Measurements from ENCODE around the gene LIPT2. TPM values are rescaled to one million over a fixed set of nuclear protein-coding genes. Genes with fewer than 3 reads are reported as not detected.

The LIPT2 gene
- total and polyA plus RNA-seq, 3 donors from 2014 or later: 25.0 to 43.1 (median 32.6) TPM

DNA sequence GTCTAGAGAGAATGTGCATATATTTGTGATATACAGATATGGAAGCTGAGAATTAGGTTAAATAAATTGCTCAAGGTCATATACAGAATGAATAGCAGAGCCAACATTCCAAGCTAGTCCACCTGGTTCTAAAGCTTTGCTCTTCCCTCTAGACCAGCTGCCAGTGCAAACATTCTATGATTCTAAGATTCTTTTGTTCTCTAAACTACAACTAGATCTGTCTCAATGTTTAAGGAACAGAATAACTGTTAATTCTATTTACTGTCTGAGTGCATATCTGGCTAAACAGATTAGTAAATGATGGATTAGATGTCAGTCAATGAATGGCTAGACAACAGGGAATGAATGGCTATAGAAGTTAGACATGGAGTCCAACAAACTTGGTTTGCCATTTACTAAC, 45.8 kb downstream of the LIPT2 start:
- intact Hi-C loops (cut with DNase I; ENCODE audit: low total_unique reads): loop anchor here (10.0 kb wide), 1 partner anchor 193 kb away; no protein-coding TSS in a partner anchor
- Histone ChIP-seq H3K4me3 (no peak overlapping the region), H3K4me1 (no peaks in the 10 kb centered on the region), H3K27me3 (no peaks in the 10 kb centered on the region), H3K36me3 (ENCODE audit: low read depth, missing control alignments) (no peaks in the 10 kb centered on the region), H3K27ac (no peak overlapping the region), H3K9me3 (no peaks in the 10 kb centered on the region)
- DNase-seq: no peak
- no peak for TF ChIP-seq POLR2A (IDR thresholded peaks at IDR 0.05)
- TF ChIP-seq, protein P1, sequence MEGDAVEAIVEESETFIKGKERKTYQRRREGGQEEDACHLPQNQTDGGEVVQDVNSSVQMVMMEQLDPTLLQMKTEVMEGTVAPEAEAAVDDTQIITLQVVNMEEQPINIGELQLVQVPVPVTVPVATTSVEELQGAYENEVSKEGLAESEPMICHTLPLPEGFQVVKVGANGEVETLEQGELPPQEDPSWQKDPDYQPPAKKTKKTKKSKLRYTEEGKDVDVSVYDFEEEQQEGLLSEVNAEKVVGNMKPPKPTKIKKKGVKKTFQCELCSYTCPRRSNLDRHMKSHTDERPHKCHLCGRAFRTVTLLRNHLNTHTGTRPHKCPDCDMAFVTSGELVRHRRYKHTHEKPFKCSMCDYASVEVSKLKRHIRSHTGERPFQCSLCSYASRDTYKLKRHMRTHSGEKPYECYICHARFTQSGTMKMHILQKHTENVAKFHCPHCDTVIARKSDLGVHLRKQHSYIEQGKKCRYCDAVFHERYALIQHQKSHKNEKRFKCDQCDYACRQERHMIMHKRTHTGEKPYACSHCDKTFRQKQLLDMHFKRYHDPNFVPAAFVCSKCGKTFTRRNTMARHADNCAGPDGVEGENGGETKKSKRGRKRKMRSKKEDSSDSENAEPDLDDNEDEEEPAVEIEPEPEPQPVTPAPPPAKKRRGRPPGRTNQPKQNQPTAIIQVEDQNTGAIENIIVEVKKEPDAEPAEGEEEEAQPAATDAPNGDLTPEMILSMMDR (IDR thresholded peaks at IDR 0.05): no peak

DNA sequence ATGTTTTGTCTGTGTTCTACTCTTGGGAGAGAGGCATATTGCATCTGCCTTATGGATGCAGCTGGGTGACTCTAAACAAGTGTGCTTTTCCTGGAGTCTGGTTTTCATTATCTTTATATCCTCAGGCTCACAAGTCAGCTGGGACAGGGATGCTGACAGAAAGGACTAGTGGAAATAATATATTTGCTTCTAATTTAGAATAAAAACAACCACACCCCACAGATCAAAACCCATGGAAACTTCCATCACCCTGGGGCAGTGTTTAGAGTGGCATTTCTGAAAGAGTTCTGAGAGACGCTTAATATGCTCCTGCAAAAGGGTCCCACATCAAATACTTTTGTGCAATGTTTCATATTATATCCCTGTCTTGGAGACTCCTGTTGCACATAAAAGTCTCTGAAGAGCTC, 47.0 kb downstream of the LIPT2 start:
- Histone ChIP-seq H3K36me3 (ENCODE audit: low read depth, missing control alignments) (no peaks in the 10 kb centered on the region), H3K4me3 (no peak overlapping the region), H3K9me3 (no peaks in the 10 kb centered on the region), H3K27ac (no peak overlapping the region), H3K27me3 (no peaks in the 10 kb centered on the region), H3K4me1 (no peaks in the 10 kb centered on the region)
- intact Hi-C loops (cut with DNase I; ENCODE audit: low total_unique reads): loop anchor here (10.0 kb wide), 1 partner anchor 192 kb away; no protein-coding TSS in a partner anchor
- DNase-seq: no peak
- TF ChIP-seq, protein P1 (IDR thresholded peaks at IDR 0.05): no peak
- TF ChIP-seq POLR2A (IDR thresholded peaks at IDR 0.05): no peak
- WGBS, 2 donors: 95 to 97% methylated on average over 1 of the region's 1 CpG

DNA sequence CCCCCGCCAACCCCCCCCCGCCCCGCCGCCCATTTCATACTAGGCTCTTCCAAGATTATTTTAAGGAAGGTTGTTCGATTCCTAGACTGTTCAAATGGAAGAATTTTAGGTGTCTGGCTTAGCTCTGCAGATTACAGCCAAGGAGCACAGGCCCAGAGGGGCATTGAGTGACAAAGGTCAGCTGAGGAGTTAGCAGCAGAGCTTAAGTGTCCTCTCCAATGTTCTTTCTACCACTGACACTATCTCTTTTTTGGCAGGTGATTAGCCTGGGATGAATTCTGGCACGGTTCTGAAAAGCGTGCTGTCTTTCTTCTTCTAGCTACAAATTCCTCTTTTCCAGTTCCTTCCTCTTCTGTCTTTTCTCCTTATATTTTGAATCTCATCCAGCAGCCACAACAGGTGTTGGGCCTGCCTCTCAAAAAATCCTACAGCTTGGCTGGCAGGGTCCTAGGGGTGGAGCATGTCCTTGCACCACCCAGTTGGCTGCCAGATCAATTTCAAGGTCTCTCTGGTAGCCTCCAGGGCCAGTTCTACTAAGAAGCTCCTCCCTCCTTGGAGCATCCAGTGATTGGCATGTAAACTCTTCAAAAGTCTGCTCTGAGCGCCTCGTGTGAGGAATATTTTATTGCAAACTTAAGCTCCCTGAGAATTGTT, 49.2 kb downstream of the LIPT2 start:
- TF ChIP-seq POLR2A (IDR thresholded peaks at IDR 0.05): no peak
- no peaks in the 10 kb centered on the region for H3K4me1 ChIP-seq
- H3K27ac ChIP-seq: no peak overlapping the region
- WGBS, 2 donors: 53 to 55% methylated on average over 9 of the region's 9 CpGs
- H3K4me3 ChIP-seq: no peak overlapping the region
- H3K27me3 ChIP-seq: no peaks in the 10 kb centered on the region
- H3K9me3 ChIP-seq: no peaks in the 10 kb centered on the region
- no peak for DNase-seq
- intact Hi-C loops (cut with DNase I; ENCODE audit: low total_unique reads): loop anchor here (10.0 kb wide), 1 partner anchor 189 kb away; no protein-coding TSS in a partner anchor
- no peaks in the 10 kb centered on the region for H3K36me3 ChIP-seq (ENCODE audit: low read depth, missing control alignments)

DNA sequence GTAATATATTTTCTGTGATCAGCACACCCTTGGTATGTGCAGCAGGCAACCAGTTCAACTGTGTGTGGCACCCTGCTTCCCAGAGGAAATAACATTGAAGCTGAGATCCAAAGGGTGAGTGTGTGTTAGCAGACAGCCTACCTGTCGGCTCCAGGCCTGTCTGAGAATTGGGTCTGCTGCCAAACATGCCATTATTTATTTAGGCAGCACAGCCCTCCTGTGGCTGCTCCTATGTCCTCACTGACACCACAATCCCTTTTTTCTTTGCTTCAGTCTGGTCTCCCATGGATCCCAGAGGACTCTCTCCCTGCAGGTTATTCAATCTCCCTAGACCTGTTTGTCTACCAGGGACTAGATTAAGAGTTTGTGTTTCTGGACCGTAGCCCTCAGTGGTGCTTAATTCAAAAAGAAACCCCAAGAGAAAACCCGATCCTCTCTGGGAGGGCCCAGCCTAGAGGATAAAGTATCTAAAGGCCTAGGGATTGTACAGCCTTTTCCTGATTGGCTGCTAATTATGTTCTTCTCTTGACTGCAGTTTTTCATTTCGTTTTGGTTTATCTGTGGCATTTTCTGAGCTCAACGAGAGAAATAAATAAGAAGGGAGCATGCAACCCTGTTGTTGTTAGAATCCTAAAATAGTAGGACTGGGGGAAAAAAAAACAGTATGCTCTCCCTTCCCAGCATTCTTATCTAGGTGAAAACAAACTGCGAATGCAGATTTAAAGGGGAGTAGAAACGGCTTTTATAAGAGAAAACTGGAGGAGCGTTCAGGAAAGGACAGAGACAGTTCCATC, 50.3 kb downstream of the LIPT2 start:
- Histone ChIP-seq H3K27ac (no peak overlapping the region), H3K36me3 (ENCODE audit: low read depth, missing control alignments) (no peaks in the 10 kb centered on the region), H3K9me3 (no peaks in the 10 kb centered on the region), H3K4me1 (no peaks in the 10 kb centered on the region), H3K27me3 (no peaks in the 10 kb centered on the region), H3K4me3 (no peak overlapping the region)
- no peak for DNase-seq
- TF ChIP-seq, protein P1 (IDR thresholded peaks at IDR 0.05): no peak
- no peak for TF ChIP-seq POLR2A (IDR thresholded peaks at IDR 0.05)
- intact Hi-C loops (cut with DNase I; ENCODE audit: low total_unique reads): loop anchor here (10.0 kb wide), 1 partner anchor 188 kb away; no protein-coding TSS in a partner anchor
- WGBS, 2 donors: 24% methylated on average over 8 of the region's 8 CpGs

DNA sequence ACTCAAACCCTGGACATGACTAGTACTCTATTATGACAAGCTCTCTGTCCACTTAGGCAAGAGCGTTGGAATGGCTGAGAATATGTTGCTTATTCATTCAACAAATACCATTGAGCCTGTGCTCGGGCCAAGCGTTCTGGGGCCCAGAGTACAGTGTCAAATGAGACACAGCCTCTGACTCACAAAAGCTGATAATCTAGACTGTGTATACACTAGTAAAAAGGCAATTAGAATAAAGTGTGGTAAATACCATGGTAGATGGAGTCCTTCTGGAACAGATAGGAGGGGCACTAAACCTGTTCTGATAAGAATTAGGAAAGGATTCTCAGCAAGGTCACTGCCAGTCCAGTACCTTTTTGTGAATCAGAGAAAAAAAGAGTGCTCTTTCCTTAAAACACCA, 50.9 kb downstream of the LIPT2 start:
- WGBS, 2 donors: 87% methylated on average over 3 of the region's 3 CpGs
- Histone ChIP-seq H3K36me3 (ENCODE audit: low read depth, missing control alignments) (no peaks in the 10 kb centered on the region), H3K9me3 (no peaks in the 10 kb centered on the region), H3K4me1 (no peaks in the 10 kb centered on the region), H3K4me3 (no peak overlapping the region), H3K27me3 (no peaks in the 10 kb centered on the region), H3K27ac (no peak overlapping the region)
- TF ChIP-seq, protein P1 (IDR thresholded peaks at IDR 0.05): no peak
- TF ChIP-seq POLR2A (IDR thresholded peaks at IDR 0.05): no peak
- intact Hi-C loops (cut with DNase I; ENCODE audit: low total_unique reads): loop anchor here (10.0 kb wide), 1 partner anchor 188 kb away; no protein-coding TSS in a partner anchor
- DNase-seq: no peak
